ENCODE results near the gene PCNX4.
A peak's percentile ranks its signal among the peaks of the same experiment; 100 is the strongest.

PCNX4 gene

DNA sequence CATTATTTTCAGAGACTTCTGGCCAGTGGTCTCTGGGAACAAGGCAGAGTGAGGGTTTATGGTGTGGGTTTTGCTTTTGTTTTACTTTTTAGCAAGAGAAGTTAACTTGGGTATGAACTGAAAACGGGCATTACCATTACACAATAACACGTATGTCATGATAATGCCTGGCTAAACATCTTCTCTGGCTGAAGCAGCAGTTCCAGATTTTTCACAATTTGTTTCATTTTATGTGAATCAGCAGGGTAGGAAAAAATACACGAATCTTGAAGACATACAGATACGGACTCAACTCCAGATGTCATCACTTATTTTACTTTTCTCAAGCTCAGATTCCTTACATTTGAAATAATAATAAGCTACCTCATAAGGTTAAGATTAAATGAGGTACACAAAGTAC lies 2.5 kb upstream of the PCNX4 start:
- TF ChIP-seq SUZ12 (IDR thresholded peaks at IDR 0.05) (no peak), CTBP1 (IDR thresholded peaks at IDR 0.05; ENCODE audit: borderline replicate concordance) (no peak), FOXM1 (IDR thresholded peaks at IDR 0.05; ENCODE audit: borderline replicate concordance) (no peak), ARNT (IDR thresholded peaks at IDR 0.05) (no peak), PKNOX1 (IDR thresholded peaks at IDR 0.05) (no peak), NFRKB (IDR thresholded peaks at IDR 0.05) (no peak), L3MBTL2 (conservative IDR thresholded peaks at IDR 0.05) (no peak), FOXK2 (IDR thresholded peaks at IDR 0.05) (no peak), ELF4 (IDR thresholded peaks at IDR 0.05) (no peak), FOXA1 (IDR thresholded peaks at IDR 0.05) (no peak), TARDBP (IDR thresholded peaks at IDR 0.05) (no peak), SP1 (IDR thresholded peaks at IDR 0.05) (no peak), BHLHE40 (IDR thresholded peaks at IDR 0.05; ENCODE audit: borderline replicate concordance) (no peak), HDGF (IDR thresholded peaks at IDR 0.05; ENCODE audit: borderline replicate concordance) (no peak), LEF1 (IDR thresholded peaks at IDR 0.05; ENCODE audit: borderline replicate concordance) (no peak), ZNF384 (IDR thresholded peaks at IDR 0.05) (no peak)
- CTCF ChIA-PET: interaction anchor here (0.6 kb wide), 1 partner anchor 1180 kb away, joined by 3 read pairs; no protein-coding TSS in a partner anchor
- POLR2A ChIA-PET: interaction anchor here (1.0 kb wide), 1 partner anchor 243 kb away, joined by 3 read pairs; no protein-coding TSS in a partner anchor

DNA sequence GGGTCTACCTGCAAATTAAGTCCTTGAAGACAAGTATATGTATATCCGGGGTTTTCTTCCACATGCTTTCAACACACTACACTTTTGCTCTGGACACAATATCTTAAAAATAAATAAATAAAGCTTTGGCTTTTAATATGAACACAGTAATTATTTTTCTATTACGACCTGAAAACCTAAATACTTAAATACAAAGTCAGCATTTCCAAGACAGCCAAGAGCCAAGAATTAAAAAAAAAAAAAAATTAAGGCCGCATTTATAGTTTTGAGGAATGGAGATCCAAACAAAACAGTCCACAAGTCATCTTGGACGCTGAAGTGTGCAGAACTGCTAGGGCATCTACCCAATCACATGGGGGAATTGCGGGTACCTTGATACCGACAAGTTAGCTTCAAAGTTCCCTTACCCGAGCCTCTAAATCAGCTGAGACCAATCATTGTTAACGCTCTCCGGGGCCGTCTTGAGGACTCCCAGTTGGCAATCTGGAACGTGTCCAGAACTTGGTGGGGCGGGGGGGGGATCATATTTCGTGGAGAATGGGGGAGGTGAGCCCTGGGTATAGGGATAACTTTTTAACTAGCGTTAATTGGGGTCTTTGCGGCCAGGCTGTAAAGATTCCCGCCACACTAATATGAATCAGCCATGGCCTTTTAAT lies 731 bp upstream of the PCNX4 start:
- TF ChIP-seq ZNF384 (IDR thresholded peaks at IDR 0.05): peak; percentile 18; the same call in 1 of the 2 replicates
- no peak for TF ChIP-seq CTBP1 (IDR thresholded peaks at IDR 0.05; ENCODE audit: borderline replicate concordance)
- ChIA-PET POLR2A (interaction anchor here (1.5 to 2.0 kb wide), 2 partner anchors 71 to 158 kb away, joined by 7 read pairs; partner anchors contain the start of gene PPM1A), CTCF (interaction anchor here (0.9 kb wide), 1 partner anchor 160 kb away, joined by 3 read pairs; no protein-coding TSS in a partner anchor)
- DNase-seq (ENCODE audit: extremely low spot score): peak; percentile 53

More for the DNA sequence above, 2.5 kb upstream of the PCNX4 start:
- no peak for DNase-seq (ENCODE audit: extremely low spot score)

- TF ChIP-seq ARNT (IDR thresholded peaks at IDR 0.05): no peak
- no peak for TF ChIP-seq SP1 (IDR thresholded peaks at IDR 0.05)
- TF ChIP-seq FOXA1 (IDR thresholded peaks at IDR 0.05): no peak
- TF ChIP-seq HDGF (IDR thresholded peaks at IDR 0.05; ENCODE audit: borderline replicate concordance): no peak
- TF ChIP-seq CTBP1 (IDR thresholded peaks at IDR 0.05; ENCODE audit: borderline replicate concordance): no peak
- no peak for TF ChIP-seq FOXM1 (IDR thresholded peaks at IDR 0.05; ENCODE audit: borderline replicate concordance)
- TF ChIP-seq SUZ12 (IDR thresholded peaks at IDR 0.05): no peak
- TF ChIP-seq NFRKB (IDR thresholded peaks at IDR 0.05): no peak
- TF ChIP-seq LEF1 (IDR thresholded peaks at IDR 0.05; ENCODE audit: borderline replicate concordance): no peak
- no peak for TF ChIP-seq TARDBP (IDR thresholded peaks at IDR 0.05)
- no peak for TF ChIP-seq ZNF384 (IDR thresholded peaks at IDR 0.05)
- TF ChIP-seq FOXK2 (IDR thresholded peaks at IDR 0.05): no peak
- no peak for TF ChIP-seq PKNOX1 (IDR thresholded peaks at IDR 0.05)
- POLR2A ChIA-PET: interaction anchor here (1.2 to 2.4 kb wide), 4 partner anchors 69 to 156 kb away, joined by 3 to 14 read pairs (median 9); partner anchors contain the start of genes DHRS7 and PPM1A
- DNase-seq (ENCODE audit: extremely low spot score): peak; percentile 19
- CTCF ChIA-PET: no interaction called here
Observed at GRCh38 chr14:60092526-60092920, 800 bp downstream of the PCNX4 start.

DNA sequence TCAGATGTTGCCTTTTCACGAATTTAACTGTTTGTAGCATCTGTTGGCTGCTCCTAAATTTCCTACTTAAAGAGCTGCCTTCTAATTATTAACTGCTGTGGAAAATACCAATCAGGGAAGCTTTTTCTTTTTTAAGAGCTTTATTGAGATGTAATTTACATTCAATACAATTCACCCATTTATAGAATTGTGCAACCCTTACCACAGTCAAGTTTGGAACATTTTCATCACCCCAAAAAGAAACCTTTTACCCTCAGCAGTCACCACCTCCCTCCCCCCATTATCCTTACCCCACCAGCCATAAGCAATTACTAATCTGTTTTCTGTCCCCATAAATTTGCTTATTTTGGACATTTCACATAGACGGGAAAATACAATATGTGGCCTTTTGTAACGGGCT lies 1.4 kb downstream of the PCNX4 start:
- TF ChIP-seq CTBP1 (IDR thresholded peaks at IDR 0.05; ENCODE audit: borderline replicate concordance) (no peak), FOXM1 (IDR thresholded peaks at IDR 0.05; ENCODE audit: borderline replicate concordance) (no peak)
- CTCF ChIA-PET: no interaction called here
- POLR2A ChIA-PET: interaction anchor here (1.2 to 2.4 kb wide), 4 partner anchors 69 to 155 kb away, joined by 3 to 14 read pairs (median 9); partner anchors contain the start of genes DHRS7 and PPM1A
- no peak for DNase-seq (ENCODE audit: extremely low spot score)

GRCh38 chr14:60093606-60094005 lies 1.9 kb downstream of the PCNX4 start:
- DNase-seq (ENCODE audit: extremely low spot score): no peak
- TF ChIP-seq HDGF (IDR thresholded peaks at IDR 0.05; ENCODE audit: borderline replicate concordance) (no peak), CTBP1 (IDR thresholded peaks at IDR 0.05; ENCODE audit: borderline replicate concordance) (no peak), ZNF384 (IDR thresholded peaks at IDR 0.05) (no peak), ELF4 (IDR thresholded peaks at IDR 0.05) (no peak), NFRKB (IDR thresholded peaks at IDR 0.05) (no peak), TARDBP (IDR thresholded peaks at IDR 0.05) (no peak), FOXA1 (IDR thresholded peaks at IDR 0.05) (no peak), SUZ12 (IDR thresholded peaks at IDR 0.05) (no peak), BHLHE40 (IDR thresholded peaks at IDR 0.05; ENCODE audit: borderline replicate concordance) (no peak), FOXM1 (IDR thresholded peaks at IDR 0.05; ENCODE audit: borderline replicate concordance) (no peak), SP1 (IDR thresholded peaks at IDR 0.05) (no peak), L3MBTL2 (conservative IDR thresholded peaks at IDR 0.05) (no peak), LEF1 (IDR thresholded peaks at IDR 0.05; ENCODE audit: borderline replicate concordance) (no peak), ARNT (IDR thresholded peaks at IDR 0.05) (no peak), FOXK2 (IDR thresholded peaks at IDR 0.05) (no peak), PKNOX1 (IDR thresholded peaks at IDR 0.05) (no peak)

GRCh38 chr14:60094306-60094897 lies 2.7 kb downstream of the PCNX4 start:
- ChIA-PET POLR2A (no interaction called here), CTCF (no interaction called here)
- no peak for DNase-seq (ENCODE audit: extremely low spot score)
- no peak for TF ChIP-seq LEF1 (IDR thresholded peaks at IDR 0.05; ENCODE audit: borderline replicate concordance)
- TF ChIP-seq FOXM1 (IDR thresholded peaks at IDR 0.05; ENCODE audit: borderline replicate concordance): no peak
- TF ChIP-seq SP1 (IDR thresholded peaks at IDR 0.05): no peak
- no peak for TF ChIP-seq BHLHE40 (IDR thresholded peaks at IDR 0.05; ENCODE audit: borderline replicate concordance)
- no peak for TF ChIP-seq FOXA1 (IDR thresholded peaks at IDR 0.05)
- no peak for TF ChIP-seq CTBP1 (IDR thresholded peaks at IDR 0.05; ENCODE audit: borderline replicate concordance)
- no peak for TF ChIP-seq ARNT (IDR thresholded peaks at IDR 0.05)
- no peak for TF ChIP-seq NFRKB (IDR thresholded peaks at IDR 0.05)
- no peak for TF ChIP-seq ELF4 (IDR thresholded peaks at IDR 0.05)

More at GRCh38 chr14:60093606-60094005, 1.9 kb downstream of the PCNX4 start:
- CTCF ChIA-PET: no interaction called here
- POLR2A ChIA-PET: interaction anchor here (2.4 kb wide), 1 partner anchor 155 kb away, joined by 11 read pairs; the partner anchor contains the start of gene PPM1A

All from HEK293T (cell line).